Urinary bladder (tissue), 4 donors: Measurements from ENCODE around the gene BTBD9. TPM values are rescaled to one million over a fixed set of nuclear protein-coding genes. Genes with fewer than 3 reads are reported as not detected.

Experiments
- DNase-seq: peaks from one replicate; pipeline ENCODE4 v3.0.0-alpha.2; 2015; ENCODE audit errors: extremely low spot score
- H3K27ac ChIP-seq: one replicate; pipeline ENCODE4 v1.5.1; 2013; ENCODE audit warnings: low read depth, mild to moderate bottlenecking, moderate library complexity
- H3K36me3 ChIP-seq: one replicate; pipeline ENCODE4 v1.6.1; 2013; ENCODE audit warnings: mild to moderate bottlenecking, moderate library complexity; ENCODE audit not compliant: insufficient read depth
- H3K4me1 ChIP-seq: one replicate; pipeline ENCODE4 v1.6.1; 2013; ENCODE audit warnings: mild to moderate bottlenecking, moderate library complexity; ENCODE audit not compliant: insufficient read depth
- H3K4me3 ChIP-seq: one replicate; pipeline ENCODE4 v1.5.1; 2013; ENCODE audit warnings: low read depth, low read length
- WGBS: extraction: QIAGEN DNeasy Blood & Tissue Kit; methylation state at CpG from one replicate; pipeline ENCODE4 v1.1.7; 2013; 5-methylcytosine and 5-hydroxymethylcytosine counted together
- polyA plus RNA-seq: library from polyadenylated mRNA; stranded (reverse); fragments of 200-250 nt; gene quantifications from one replicate; pipeline ENCODE4 v1.2.3, GENCODE V29; 2013
- total RNA-seq: library from RNA; depleted of rRNA; stranded (reverse); fragments of >200 nt; gene quantifications from one replicate; pipeline ENCODE4 v1.2.3, GENCODE V29; 2014
- donor health status: healthy with polysubstance abuse.
- donor health status: healthy.

The BTBD9 gene
- total and polyA plus RNA-seq, 2 donors, result 5.3 to 34.2 TPM

GRCh38 chr6:38154731-38155130, 485.0 kb downstream of the BTBD9 start:
- no peak overlapping the region for H3K27ac ChIP-seq
- H3K36me3 ChIP-seq, result no peaks in the 10 kb centered on the region
- H3K4me3 ChIP-seq, result no peak overlapping the region
- no peaks in the 10 kb centered on the region for H3K4me1 ChIP-seq
- no peak for DNase-seq
- 80% methylated on average over 8 of the region's 8 CpGs for WGBS

GRCh38 chr6:38153798-38154345, 485.9 kb downstream of the BTBD9 start:
- WGBS, result 82% methylated on average over 16 of the region's 16 CpGs
- no peak overlapping the region for H3K27ac ChIP-seq
- no peak for DNase-seq
- H3K4me1 ChIP-seq, result no peaks in the 10 kb centered on the region
- no peaks in the 10 kb centered on the region for H3K36me3 ChIP-seq
- no peak overlapping the region for H3K4me3 ChIP-seq

- DNase-seq, result no peak
- 90% methylated on average over 23 of the region's 23 CpGs for WGBS
- no peak overlapping the region for H3K27ac ChIP-seq
- H3K36me3 ChIP-seq, result no peaks in the 10 kb centered on the region
- no peaks in the 10 kb centered on the region for H3K4me1 ChIP-seq
- no peak overlapping the region for H3K4me3 ChIP-seq
Measured at GRCh38 chr6:38153076-38153797, 486.5 kb downstream of the BTBD9 start.

GRCh38 chr6:38152620-38153019, 487.1 kb downstream of the BTBD9 start:
- 82% methylated on average over 8 of the region's 8 CpGs for WGBS
- Histone ChIP-seq H3K4me1 (no peaks in the 10 kb centered on the region), H3K27ac (no peak overlapping the region), H3K4me3 (no peak overlapping the region), H3K36me3 (no peaks in the 10 kb centered on the region)
- DNase-seq, result no peak

GRCh38 chr6:38151580-38152500, 487.9 kb downstream of the BTBD9 start:
- Histone ChIP-seq H3K4me3 (no peak overlapping the region), H3K4me1 (no peaks in the 10 kb centered on the region), H3K27ac (no peak overlapping the region), H3K36me3 (no peaks in the 10 kb centered on the region)
- no peak for DNase-seq
- 95% methylated on average over 22 of the region's 22 CpGs for WGBS

- no peaks in the 10 kb centered on the region for H3K4me1 ChIP-seq
- no peak overlapping the region for H3K27ac ChIP-seq
- 92% methylated on average over 11 of the region's 11 CpGs for WGBS
- no peak overlapping the region for H3K4me3 ChIP-seq
- no peak for DNase-seq
- H3K36me3 ChIP-seq, result no peaks in the 10 kb centered on the region
Measured at GRCh38 chr6:38150681-38151296, 488.9 kb downstream of the BTBD9 start.

GRCh38 chr6:38150021-38150420, 489.7 kb downstream of the BTBD9 start:
- no peaks in the 10 kb centered on the region for H3K36me3 ChIP-seq

GRCh38 chr6:38149531-38149930, 490.2 kb downstream of the BTBD9 start:
- H3K27ac ChIP-seq, result no peak overlapping the region
- no peaks in the 10 kb centered on the region for H3K4me1 ChIP-seq
- no peaks in the 10 kb centered on the region for H3K36me3 ChIP-seq
- no peak for DNase-seq
- no peak overlapping the region for H3K4me3 ChIP-seq
- 94% methylated on average over 2 of the region's 2 CpGs for WGBS

More at GRCh38 chr6:38150021-38150420, 489.7 kb downstream of the BTBD9 start:
- H3K4me3 ChIP-seq, result no peak overlapping the region
- no peak overlapping the region for H3K27ac ChIP-seq
- WGBS, result 91% methylated on average over 3 of the region's 3 CpGs
- DNase-seq, result no peak
- no peaks in the 10 kb centered on the region for H3K4me1 ChIP-seq

- 87% methylated on average over 2 of the region's 2 CpGs for WGBS
- DNase-seq, result no peak
- Histone ChIP-seq H3K27ac (no peak overlapping the region), H3K4me3 (no peak overlapping the region), H3K36me3 (no peaks in the 10 kb centered on the region), H3K4me1 (no peaks in the 10 kb centered on the region)
Measured at GRCh38 chr6:38148606-38149005, 491.1 kb downstream of the BTBD9 start.

GRCh38 chr6:38146734-38147027, 493.0 kb downstream of the BTBD9 start:
- Histone ChIP-seq H3K27ac (no peak overlapping the region), H3K4me1 (no peaks in the 10 kb centered on the region), H3K4me3 (no peak overlapping the region), H3K36me3 (no peaks in the 10 kb centered on the region)
- 77% methylated on average over 1 of the region's 1 CpG for WGBS
- no peak for DNase-seq

- Histone ChIP-seq H3K4me3 (no peak overlapping the region), H3K36me3 (no peaks in the 10 kb centered on the region), H3K4me1 (no peaks in the 10 kb centered on the region), H3K27ac (no peak overlapping the region)
- 81% methylated on average over 8 of the region's 8 CpGs for WGBS
- DNase-seq, result no peak
Measured at GRCh38 chr6:38146021-38146733, 493.6 kb downstream of the BTBD9 start.

GRCh38 chr6:38144365-38144945, 495.3 kb downstream of the BTBD9 start:
- no peak for DNase-seq
- WGBS, result 90% methylated on average over 5 of the region's 5 CpGs
- no peaks in the 10 kb centered on the region for H3K4me1 ChIP-seq

More at GRCh38 chr6:38144365-38144945, 495.3 kb downstream of the BTBD9 start:
- no peaks in the 10 kb centered on the region for H3K36me3 ChIP-seq
- H3K4me3 ChIP-seq, result no peak overlapping the region
- no peak overlapping the region for H3K27ac ChIP-seq
